ENCODE results near the gene HOXB4. TPM values are rescaled to one million over a fixed set of nuclear protein-coding genes. Genes with fewer than 3 reads are reported as not detected.

Gene HOXB4
- total RNA-seq, 1 experiment from 2014 or later = 9.7 TPM

DNA sequence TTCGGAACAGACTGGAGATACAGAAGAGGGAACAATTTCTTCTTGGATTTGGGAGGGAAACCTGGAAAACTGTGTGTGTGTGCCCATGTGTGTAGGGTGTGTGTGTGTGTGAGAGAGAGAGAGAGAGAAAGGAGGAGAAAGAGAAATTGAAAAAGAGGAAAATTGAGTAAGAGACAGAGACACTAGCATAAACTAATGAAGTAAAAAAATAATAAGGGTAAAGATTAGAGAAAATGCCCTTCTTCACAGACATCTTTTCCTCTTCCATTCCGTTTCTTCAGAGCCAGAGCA, 19.4 kb downstream of the HOXB4 start:
- Histone ChIP-seq H3K4me1 (ENCODE audit: insufficient read depth, low read length, poor library complexity, severe bottlenecking) (peaks cover 65% of the 10 kb centered on the region), H3K4me3 (ENCODE audit: low read depth, low read length, poor library complexity, severe bottlenecking) (no peak overlapping the region), H3K27me3 (replicated peaks; ENCODE audit: insufficient read depth, low read depth, low read length, poor library complexity) (no peaks in the 10 kb centered on the region), H3K9me3 (ENCODE audit: low read depth, low read length, poor library complexity, severe bottlenecking) (no peaks in the 10 kb centered on the region), H3K27ac (ENCODE audit: low read depth, low read length, poor library complexity, severe bottlenecking) (no peak overlapping the region), H3K36me3 (ENCODE audit: insufficient read depth, low read length, poor library complexity, severe bottlenecking) (no peaks in the 10 kb centered on the region)
- no peak for TF ChIP-seq EZH2 (IDR thresholded peaks at IDR 0.05; ENCODE audit: borderline replicate concordance, low read depth, low read length, poor library complexity, severe bottlenecking)
- TF ChIP-seq, protein P1, sequence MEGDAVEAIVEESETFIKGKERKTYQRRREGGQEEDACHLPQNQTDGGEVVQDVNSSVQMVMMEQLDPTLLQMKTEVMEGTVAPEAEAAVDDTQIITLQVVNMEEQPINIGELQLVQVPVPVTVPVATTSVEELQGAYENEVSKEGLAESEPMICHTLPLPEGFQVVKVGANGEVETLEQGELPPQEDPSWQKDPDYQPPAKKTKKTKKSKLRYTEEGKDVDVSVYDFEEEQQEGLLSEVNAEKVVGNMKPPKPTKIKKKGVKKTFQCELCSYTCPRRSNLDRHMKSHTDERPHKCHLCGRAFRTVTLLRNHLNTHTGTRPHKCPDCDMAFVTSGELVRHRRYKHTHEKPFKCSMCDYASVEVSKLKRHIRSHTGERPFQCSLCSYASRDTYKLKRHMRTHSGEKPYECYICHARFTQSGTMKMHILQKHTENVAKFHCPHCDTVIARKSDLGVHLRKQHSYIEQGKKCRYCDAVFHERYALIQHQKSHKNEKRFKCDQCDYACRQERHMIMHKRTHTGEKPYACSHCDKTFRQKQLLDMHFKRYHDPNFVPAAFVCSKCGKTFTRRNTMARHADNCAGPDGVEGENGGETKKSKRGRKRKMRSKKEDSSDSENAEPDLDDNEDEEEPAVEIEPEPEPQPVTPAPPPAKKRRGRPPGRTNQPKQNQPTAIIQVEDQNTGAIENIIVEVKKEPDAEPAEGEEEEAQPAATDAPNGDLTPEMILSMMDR (conservative IDR thresholded peaks at IDR 0.05; ENCODE audit: low read depth, low read length) = no peak
- ChIA-PET CTCF (no interaction called here), POLR2A (ENCODE audit: low non-redundant PET) (no interaction called here)
- intact Hi-C loops (cut with micrococcal nuclease; ENCODE audit: unreplicated experiment) = no loop called here
- no peak for DNase-seq (ENCODE audit: low spot score)
- BruUV-seq (replicated peaks) = no TSS peak

DNA sequence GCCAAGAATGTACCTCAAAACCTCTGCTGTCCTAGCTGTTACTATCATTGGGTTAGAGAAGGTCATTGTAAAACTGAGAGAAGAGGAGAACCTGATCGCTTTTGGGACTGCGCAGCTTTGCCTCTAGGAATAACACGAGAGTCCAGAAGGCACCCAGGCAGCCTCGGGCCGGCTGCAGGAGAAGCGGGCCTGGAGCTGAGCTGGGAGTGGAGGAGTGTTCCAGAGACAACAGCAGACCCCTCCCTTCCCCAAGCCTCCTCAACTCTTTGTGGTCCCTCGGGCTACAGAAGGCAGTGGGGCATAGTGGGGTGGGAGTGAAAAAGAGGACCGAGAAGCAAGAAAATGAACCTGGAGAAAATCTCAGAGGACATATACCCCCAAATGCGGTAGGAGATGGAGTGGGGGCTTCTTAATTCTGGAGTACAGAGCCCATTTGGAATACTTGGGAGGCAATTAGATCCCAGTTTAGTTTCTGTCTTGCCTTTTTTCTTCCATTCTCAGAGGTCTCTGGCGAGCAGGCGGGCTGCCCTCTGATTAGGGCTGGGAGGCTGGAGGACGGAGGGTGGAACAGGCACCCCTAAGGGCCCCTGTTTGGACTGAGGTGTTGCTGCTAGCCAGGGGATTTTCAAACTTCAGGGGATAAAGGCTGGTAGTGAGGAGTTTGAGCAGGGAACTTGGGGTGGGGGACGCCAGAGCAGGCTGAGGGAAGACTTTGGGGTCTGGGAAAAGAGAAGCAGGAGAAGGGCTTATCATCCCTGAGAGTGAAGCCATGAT, 19.9 kb downstream of the HOXB4 start:
- H3K4me1 ChIP-seq (ENCODE audit: insufficient read depth, low read length, poor library complexity, severe bottlenecking) = peaks cover 64% of the 10 kb centered on the region
- H3K27ac ChIP-seq (ENCODE audit: low read depth, low read length, poor library complexity, severe bottlenecking) = no peak overlapping the region
- intact Hi-C loops (cut with micrococcal nuclease; ENCODE audit: unreplicated experiment) = no loop called here
- H3K9me3 ChIP-seq (ENCODE audit: low read depth, low read length, poor library complexity, severe bottlenecking) = no peaks in the 10 kb centered on the region
- POLR2A ChIA-PET (ENCODE audit: low non-redundant PET) = interaction anchor here (0.6 kb wide), 1 partner anchor 13 kb away, joined by 3 read pairs; no protein-coding TSS in a partner anchor
- TF ChIP-seq EZH2 (IDR thresholded peaks at IDR 0.05; ENCODE audit: borderline replicate concordance, low read depth, low read length, poor library complexity, severe bottlenecking) = no peak
- TF ChIP-seq, protein P1 (conservative IDR thresholded peaks at IDR 0.05; ENCODE audit: low read depth, low read length) = no peak
- BruUV-seq (replicated peaks) = no TSS peak
- H3K27me3 ChIP-seq (replicated peaks; ENCODE audit: insufficient read depth, low read depth, low read length, poor library complexity) = no peaks in the 10 kb centered on the region
- H3K36me3 ChIP-seq (ENCODE audit: insufficient read depth, low read length, poor library complexity, severe bottlenecking) = no peaks in the 10 kb centered on the region
- CTCF ChIA-PET = no interaction called here
- no peak overlapping the region for H3K4me3 ChIP-seq (ENCODE audit: low read depth, low read length, poor library complexity, severe bottlenecking)
- no peak for DNase-seq (ENCODE audit: low spot score)

DNA sequence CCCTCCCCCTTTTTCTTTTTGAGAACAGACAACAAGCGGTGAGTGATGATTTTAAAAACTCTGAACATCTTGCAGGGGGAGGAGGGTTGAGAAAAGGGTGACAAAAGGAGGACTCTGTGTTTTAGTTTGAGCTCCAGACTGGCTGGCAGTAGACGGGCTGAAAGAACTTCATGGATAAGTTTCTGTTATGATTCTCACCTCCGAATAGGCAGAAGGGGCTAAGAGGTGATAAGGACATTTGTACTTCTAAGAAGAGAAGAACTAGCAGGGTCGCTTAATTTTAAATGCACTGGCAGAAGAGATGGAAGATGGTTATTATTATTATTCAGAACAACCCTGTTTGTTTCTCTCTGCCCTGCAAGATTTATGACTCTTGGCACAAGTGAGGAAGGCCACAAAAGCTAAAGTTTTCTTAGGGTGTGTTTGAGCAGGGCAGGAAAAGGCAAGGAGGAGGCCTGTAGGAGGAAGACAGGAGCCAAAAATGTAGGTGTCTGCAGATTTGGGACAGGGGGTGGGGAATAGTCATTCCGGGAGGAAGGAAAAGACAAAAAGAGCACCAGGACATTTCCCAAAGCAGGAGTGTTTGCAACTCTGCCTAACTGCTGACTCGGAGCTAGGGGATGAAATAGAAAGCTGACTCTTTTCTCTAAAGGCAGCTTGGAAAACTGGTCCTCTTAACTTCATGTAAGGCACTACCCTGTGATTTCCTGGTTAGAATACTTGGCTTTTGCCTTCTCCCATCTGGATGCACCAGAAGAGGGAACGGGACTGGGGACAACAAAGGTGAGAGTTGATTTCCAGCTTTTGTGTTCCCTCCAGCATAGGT, 21.4 kb downstream of the HOXB4 start:
- H3K4me3 ChIP-seq (ENCODE audit: low read depth, low read length, poor library complexity, severe bottlenecking) = no peak overlapping the region
- no peak for TF ChIP-seq EZH2 (IDR thresholded peaks at IDR 0.05; ENCODE audit: borderline replicate concordance, low read depth, low read length, poor library complexity, severe bottlenecking)
- TF ChIP-seq, protein P1 (conservative IDR thresholded peaks at IDR 0.05; ENCODE audit: low read depth, low read length) = no peak
- H3K4me1 ChIP-seq (ENCODE audit: insufficient read depth, low read length, poor library complexity, severe bottlenecking) = peaks cover 50% of the 10 kb centered on the region
- peak overlapping the region; percentile 37 for H3K27ac ChIP-seq (ENCODE audit: low read depth, low read length, poor library complexity, severe bottlenecking)
- POLR2A ChIA-PET (ENCODE audit: low non-redundant PET) = interaction anchor here (0.5 kb wide), 1 partner anchor 14 kb away, joined by 4 read pairs; no protein-coding TSS in a partner anchor
- DNase-seq (ENCODE audit: low spot score) = peak; percentile 53
- no TSS peak for BruUV-seq (replicated peaks)
- CTCF ChIA-PET = interaction anchor here (0.6 kb wide), 1 partner anchor 185 kb away, joined by 3 read pairs; no protein-coding TSS in a partner anchor
- H3K36me3 ChIP-seq (ENCODE audit: insufficient read depth, low read length, poor library complexity, severe bottlenecking) = peaks cover 7% of the 10 kb centered on the region
- intact Hi-C loops (cut with micrococcal nuclease; ENCODE audit: unreplicated experiment) = no loop called here
- H3K27me3 ChIP-seq (replicated peaks; ENCODE audit: insufficient read depth, low read depth, low read length, poor library complexity) = no peaks in the 10 kb centered on the region
- H3K9me3 ChIP-seq (ENCODE audit: low read depth, low read length, poor library complexity, severe bottlenecking) = no peaks in the 10 kb centered on the region

Measured in A673 (cell line).